Right ventricle myocardium superior (tissue), 1 donor: ENCODE measurements around the gene SCAF1. TPM values are rescaled to one million over a fixed set of nuclear protein-coding genes. Genes with fewer than 3 reads are reported as not detected.
A peak's percentile ranks its signal among the peaks of the same experiment; 100 is the strongest.

Source experiments
- ATAC-seq: fragments of 200-7000 bp; cut with Tn5 transposase; one replicate; pipeline ENCODE4 v1.9.1; 2020; ENCODE audit warnings: mild to moderate bottlenecking; ENCODE audit not compliant: poor library complexity
- DNase-seq: peaks from one replicate; pipeline ENCODE4 v3.0.0-alpha.2; 2020
- intact Hi-C: fragments of 100-400 bp; cut with DNase I; formaldehyde crosslinking; loops from one replicate; pipeline ENCODE4 v1.11.2; 2022
- long read RNA-seq: library from polyadenylated mRNA; unstranded; transcript quantifications from one replicate; pipeline ENCODE4 v2.0.0, GENCODE V29; 2021
- total RNA-seq: library from RNA; stranded (reverse); fragmentation: NEBNext Ultra II Directional; extraction: Animal tissue kit (Norgen Biotek cat#: 25700); gene quantifications from one replicate; pipeline ENCODE4 v1.2.1, GENCODE V29; 2021
- donor health status: DM: no; HTN: yes; CAD: no; lungs with severe emphysema.

SCAF1 gene
- 42.0 TPM for total RNA-seq
- long read RNA-seq, partial matches to known transcripts: 68 of 71 reads
- long read RNA-seq, other reads (novel, unspliced or antisense): 3 of 71 reads

- DNase-seq (peak; percentile 100), ATAC-seq (peak; percentile 82)
- intact Hi-C loops: no loop called here
Observed at GRCh38 chr19:49641688-49642491, at the start of gene SCAF1. Gene SCAF1, plus strand, starts transcription at chr19:49642209. Its CDS starts 2,818 bp downstream, at chr19:49645027.

- intact Hi-C loops: loop anchor here (2.0 kb wide), 1 partner anchor 46 kb away; no protein-coding TSS in a partner anchor
- ATAC-seq (no peak), DNase-seq (no peak)
Observed at GRCh38 chr19:49592486-49593232, 49.4 kb upstream of the SCAF1 start.

GRCh38 chr19:49593233-49594113 lies 48.5 kb upstream of the SCAF1 start:
- intact Hi-C loops: loop anchor here (2.0 kb wide), 1 partner anchor 45 kb away; no protein-coding TSS in a partner anchor
- DNase-seq: peak; percentile 95
- ATAC-seq: peak; percentile 64

GRCh38 chr19:49594157-49594992 lies 47.6 kb upstream of the SCAF1 start:
- ATAC-seq (no peak), DNase-seq (no peak)
- intact Hi-C loops: no loop called here

- DNase-seq (no peak), ATAC-seq (no peak)
- intact Hi-C loops: no loop called here
Observed at GRCh38 chr19:49594993-49595818, 46.8 kb upstream of the SCAF1 start.

GRCh38 chr19:49595819-49596404 lies 46.1 kb upstream of the SCAF1 start:
- intact Hi-C loops: no loop called here
- DNase-seq: no peak

GRCh38 chr19:49596407-49596806 lies 45.6 kb upstream of the SCAF1 start:
- ATAC-seq: no peak
- DNase-seq: no peak

More at GRCh38 chr19:49595819-49596404, 46.1 kb upstream of the SCAF1 start:
- no peak for ATAC-seq

GRCh38 chr19:49596954-49597702 lies 44.9 kb upstream of the SCAF1 start:
- ATAC-seq (no peak), DNase-seq (no peak)
- intact Hi-C loops: no loop called here

More at GRCh38 chr19:49596407-49596806, 45.6 kb upstream of the SCAF1 start:
- intact Hi-C loops: no loop called here

GRCh38 chr19:49597703-49597974 lies 44.4 kb upstream of the SCAF1 start:
- ATAC-seq: no peak
- no peak for DNase-seq
- intact Hi-C loops: no loop called here

GRCh38 chr19:49599378-49600295 lies 42.4 kb upstream of the SCAF1 start:
- intact Hi-C loops: no loop called here
- DNase-seq: no peak
- ATAC-seq: no peak

- DNase-seq: no peak
- intact Hi-C loops: no loop called here
- ATAC-seq: no peak
Observed at GRCh38 chr19:49601482-49602038, 40.4 kb upstream of the SCAF1 start.

GRCh38 chr19:49602806-49603205 lies 39.2 kb upstream of the SCAF1 start:
- intact Hi-C loops: no loop called here
- no peak for DNase-seq
- ATAC-seq: no peak

GRCh38 chr19:49605605-49606004 lies 36.4 kb upstream of the SCAF1 start:
- no peak for DNase-seq
- intact Hi-C loops: no loop called here
- no peak for ATAC-seq

GRCh38 chr19:49609499-49610092 lies 32.4 kb upstream of the SCAF1 start:
- intact Hi-C loops: no loop called here
- ATAC-seq: no peak
- DNase-seq: no peak

GRCh38 chr19:49613374-49613773 lies 28.6 kb upstream of the SCAF1 start:
- DNase-seq (no peak), ATAC-seq (no peak)
- intact Hi-C loops: no loop called here
